B cell (primary cell): ENCODE measurements around the gene DCPS. TPM values are rescaled to one million over a fixed set of nuclear protein-coding genes. Genes with fewer than 3 reads are reported as not detected.

Source experiments
- ATAC-seq: fragments of 200-7000 bp; cut with Tn5 transposase; one replicate; pipeline ENCODE4 v1.10.0; 2021; ENCODE audit warnings: low read depth, mild to moderate bottlenecking, moderate number of reproducible peaks, moderate library complexity
- CTCF ChIA-PET: fragments of 350-600 bp; sonication (Branson Sonifier 250); formaldehyde crosslinking; loops from one replicate; lab custom pipeline; 2021; ENCODE audit warnings: antibody characterized with exemption, inconsistent platforms; lab: Charles Lee
- POLR2A ChIA-PET: fragments of 350-600 bp; sonication (Branson Sonifier 250); formaldehyde crosslinking; loops from one replicate; lab custom pipeline; 2021; ENCODE audit warnings: antibody characterized with exemption; lab: Charles Lee
- DNase-seq: peaks from one replicate; pipeline ENCODE4 v3.0.0; 2013
- H2AFZ ChIP-seq: 2 replicates; pipeline ENCODE4 v1.6.1; 2012; ENCODE audit warnings: mild to moderate bottlenecking, low read depth, low read length; ENCODE audit not compliant: insufficient read depth, poor library complexity, severe bottlenecking
- H3K27ac ChIP-seq, 2 donors: 1 replicate in 1 of 2; 2 replicates in 1 of 2; pipeline ENCODE4 v1.5.1; 2012 to 2013; ENCODE audit warnings: low read length in 2 of 2, mild to moderate bottlenecking in 2 of 2, moderate library complexity in 1 of 2
- H3K27me3 ChIP-seq, 4 experiments: fragments of 200-600 bp in 1 of 4; sonication (generic) in 1 of 4; replicated peaks in 1 of 4; 1 replicate in 2 of 4; 2 replicates in 2 of 4; pipeline versions ENCODE4 v1.6.1 to v1.7.0; 2013 to 2016; ENCODE audit warnings: low read length in 3 of 4, mild to moderate bottlenecking in 2 of 4, mixed read lengths in 1 of 4, moderate library complexity in 1 of 4; ENCODE audit not compliant: insufficient read depth in 4 of 4, control insufficient read depth in 3 of 4; ENCODE audit errors: control extremely low read depth in 1 of 4
- H3K36me3 ChIP-seq, 2 experiments: replicated peaks in 1 of 2; 1 replicate in 1 of 2; 2 replicates in 1 of 2; pipeline versions ENCODE4 v1.6.1 to v1.7.1; 2013; ENCODE audit warnings: low read length in 1 of 2; ENCODE audit not compliant: insufficient read depth in 2 of 2, control insufficient read depth in 1 of 2; ENCODE audit errors: control extremely low read depth in 1 of 2, extremely low read depth in 1 of 2
- H3K4me1 ChIP-seq, 2 donors: fragments of 200-600 bp in 1 of 2; sonication (generic) in 1 of 2; 1 replicate in 1 of 2; 2 replicates in 1 of 2; pipeline versions ENCODE4 v1.5.1 to v1.6.1; 2013 to 2017; ENCODE audit warnings: low read length in 2 of 2; ENCODE audit not compliant: control insufficient read depth in 2 of 2, insufficient read depth in 2 of 2
- H3K4me2 ChIP-seq: replicated peaks from 2 replicates; pipeline ENCODE3; 2012; ENCODE audit warnings: mild to moderate bottlenecking, low read depth, low read length; ENCODE audit not compliant: poor library complexity, severe bottlenecking
- H3K4me3 ChIP-seq, 5 experiments: fragments of 200-600 bp in 1 of 5; sonication (generic) in 1 of 5; 1 replicate in 3 of 5; 2 replicates in 2 of 5; pipeline versions ENCODE4 v1.5.1 to v1.7.0; 2011 to 2016; ENCODE audit warnings: low read length in 4 of 5, mild to moderate bottlenecking in 4 of 5, low read depth in 2 of 5, control low read depth in 1 of 5, moderate library complexity in 1 of 5; ENCODE audit not compliant: insufficient read depth in 1 of 5; ENCODE audit errors: control extremely low read depth in 1 of 5, extremely low read depth in 1 of 5
- H3K79me2 ChIP-seq: fragments of 200-600 bp; sonication (generic); one replicate; pipeline ENCODE4 v1.6.0; 2016; ENCODE audit warnings: low read length; ENCODE audit not compliant: control insufficient read depth, insufficient read depth
- H3K9ac ChIP-seq: fragments of 200-600 bp; sonication (generic); 2 replicates; pipeline ENCODE4 v1.6.1; 2017; ENCODE audit warnings: mild to moderate bottlenecking, low read length, moderate library complexity
- H3K9me3 ChIP-seq, 3 donors: one replicate each; pipeline versions ENCODE4 v1.6.1 to v1.7.1; 2013; ENCODE audit warnings: low read length in 2 of 3; ENCODE audit not compliant: control insufficient read depth in 2 of 3, insufficient read depth in 1 of 3; ENCODE audit errors: control extremely low read depth in 1 of 3
- H4K20me1 ChIP-seq: 2 replicates; pipeline ENCODE4 v1.6.0; 2012; ENCODE audit warnings: mild to moderate bottlenecking, low read length; ENCODE audit not compliant: insufficient read depth, control insufficient read depth, poor library complexity, severe bottlenecking
- H3K27ac Mint-ChIP-seq: one replicate; pipeline ENCODE4 v1.8.0; 2021; ENCODE audit warnings: mixed read lengths
- H3K27me3 Mint-ChIP-seq: one replicate; pipeline ENCODE4 v1.8.0; 2021; ENCODE audit warnings: mixed read lengths
- H3K4me1 Mint-ChIP-seq: one replicate; pipeline ENCODE4 v1.8.0; 2021; ENCODE audit warnings: mixed read lengths
- H3K4me3 Mint-ChIP-seq: one replicate; pipeline ENCODE4 v1.8.0; 2021; ENCODE audit warnings: mixed read lengths
- H3K9me3 Mint-ChIP-seq: one replicate; pipeline ENCODE4 v1.8.0; 2022; ENCODE audit warnings: mixed read lengths; ENCODE audit not compliant: insufficient read depth
- EZH2 ChIP-seq: IDR thresholded peaks from 2 replicates; pipeline ENCODE4 v1.6.1; 2012; ENCODE audit warnings: borderline replicate concordance, low read depth, mild to moderate bottlenecking, moderate library complexity, low read length; ENCODE audit not compliant: insufficient read depth, poor library complexity, severe bottlenecking
- WGBS: methylation state at CpG from one replicate; pipeline ENCODE4 v1.1.5; 2013; ENCODE audit warnings: missing lambda C conversion rate; ENCODE audit not compliant: insufficient coverage; 5-methylcytosine and 5-hydroxymethylcytosine counted together
- intact Hi-C: fragments of 100-400 bp; cut with micrococcal nuclease; formaldehyde crosslinking; loops from one replicate; pipeline ENCODE4 v1.10.0; 2022
- polyA plus RNA-seq: library from polyadenylated mRNA; depleted of rRNA; stranded (reverse); fragments of >200 nt; gene quantifications from 2 replicates; pipeline ENCODE4 v1.2.3, GENCODE V29; 2012
- total RNA-seq, 2 donors: library from RNA; stranded (reverse); fragments of 120-200 nt in 1 of 2; gene quantifications; 1 replicate in 1 of 2; 2 replicates in 1 of 2; pipeline versions ENCODE4 v1.2.3 to v1.2.4, GENCODE V29; 2013 to 2022
- TF ChIP-seq, protein P1 (sequence below): fragments of 200-600 bp; IDR thresholded peaks from one replicate; pipeline ENCODE4 v1.8.0; 2022; ENCODE audit warnings: antibody characterized with exemption, mild to moderate bottlenecking

DCPS gene
- total and polyA plus RNA-seq, 2 donors (not counting 1 experiment from before 2014, with no cell fraction given), result 21.7 to 37.1 TPM

DNA sequence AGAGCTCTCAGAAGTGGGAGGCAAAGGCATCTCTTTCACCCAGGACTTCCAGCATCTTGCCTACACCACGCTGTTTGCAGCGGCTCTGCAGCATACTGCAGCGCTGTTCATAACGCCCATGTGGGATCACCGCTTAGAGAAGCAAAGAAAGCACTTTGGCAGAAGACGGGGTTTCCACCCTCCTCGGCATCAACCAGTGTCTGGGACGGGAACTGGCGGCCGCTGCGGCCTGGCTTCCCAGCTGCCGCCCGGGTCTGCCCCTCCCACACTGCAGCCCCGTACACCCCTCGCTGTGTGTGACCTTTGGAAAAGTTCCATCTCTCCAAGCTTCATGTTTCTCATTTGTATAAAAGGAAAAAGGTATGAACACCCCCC lies 21.5 kb upstream of the DCPS start:
- Histone ChIP-seq H3K9me3 (no peaks in the 10 kb centered on the region), H3K27me3 (no peaks in the 10 kb centered on the region), H3K27ac (peak overlapping the region; percentile 69 to 86), H2AFZ (peak overlapping the region; percentile 94), H3K4me2 (peak overlapping the region; percentile 97), H3K4me3 (peak overlapping the region; percentile 53 to 87 (median 73)), H3K79me2 (peaks cover 24% of the 10 kb centered on the region), H3K36me3 (peaks cover 0 to under 1% of the 10 kb centered on the region in 2 experiments), H3K4me1 (peaks cover 17 to 31% of the 10 kb centered on the region in 2 donors), H4K20me1 (no peaks in the 10 kb centered on the region), H3K9ac (peak overlapping the region; percentile 84)
- ChIA-PET POLR2A (interaction anchor here (0.7 to 1.8 kb wide), 4 partner anchors 9 to 660 kb away, joined by 3 to 9 read pairs (median 4); partner anchors contain the start of genes DCPS, FOXRED1 and SRPRA), CTCF (interaction anchor here (1.1 kb wide), 1 partner anchor 28 kb away, joined by 5 read pairs; no protein-coding TSS in a partner anchor)
- ATAC-seq (peak; percentile 15), DNase-seq (peak; percentile 49)
- Mint-ChIP-seq H3K9me3 (no peaks in the 10 kb centered on the region), H3K4me1 (peaks cover 44% of the 10 kb centered on the region), H3K27me3 (no peaks in the 10 kb centered on the region), H3K27ac (peak overlapping the region; percentile 95), H3K4me3 (peak overlapping the region; percentile 100)
- WGBS, result 4% methylated on average over 14 of the region's 15 CpGs
- intact Hi-C loops, result no loop called here
- TF ChIP-seq EZH2, result no peak
- TF ChIP-seq, protein P1, sequence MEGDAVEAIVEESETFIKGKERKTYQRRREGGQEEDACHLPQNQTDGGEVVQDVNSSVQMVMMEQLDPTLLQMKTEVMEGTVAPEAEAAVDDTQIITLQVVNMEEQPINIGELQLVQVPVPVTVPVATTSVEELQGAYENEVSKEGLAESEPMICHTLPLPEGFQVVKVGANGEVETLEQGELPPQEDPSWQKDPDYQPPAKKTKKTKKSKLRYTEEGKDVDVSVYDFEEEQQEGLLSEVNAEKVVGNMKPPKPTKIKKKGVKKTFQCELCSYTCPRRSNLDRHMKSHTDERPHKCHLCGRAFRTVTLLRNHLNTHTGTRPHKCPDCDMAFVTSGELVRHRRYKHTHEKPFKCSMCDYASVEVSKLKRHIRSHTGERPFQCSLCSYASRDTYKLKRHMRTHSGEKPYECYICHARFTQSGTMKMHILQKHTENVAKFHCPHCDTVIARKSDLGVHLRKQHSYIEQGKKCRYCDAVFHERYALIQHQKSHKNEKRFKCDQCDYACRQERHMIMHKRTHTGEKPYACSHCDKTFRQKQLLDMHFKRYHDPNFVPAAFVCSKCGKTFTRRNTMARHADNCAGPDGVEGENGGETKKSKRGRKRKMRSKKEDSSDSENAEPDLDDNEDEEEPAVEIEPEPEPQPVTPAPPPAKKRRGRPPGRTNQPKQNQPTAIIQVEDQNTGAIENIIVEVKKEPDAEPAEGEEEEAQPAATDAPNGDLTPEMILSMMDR, result no peak
